ENCODE measurements around the gene NEUROD4. TPM values are rescaled to one million over a fixed set of nuclear protein-coding genes. Genes with fewer than 3 reads are reported as not detected.

NEUROD4 gene
- not detected in 2 replicates for total RNA-seq

GRCh38 chr12:55019784-55020183, at the start of gene NEUROD4:
TSS of gene NEUROD4 (plus strand) at chr12:55019974. CDS start at chr12:55026440, 6,466 bp downstream.

GRCh38 chr12:54984658-54985376, 35.0 kb upstream of the NEUROD4 start, which contains the start of gene TESPA1:
TSS of gene TESPA1 (minus strand) at chr12:54984762. CDS start at chr12:54974562, 10,200 bp downstream.

Other genes with a start within 250 kb of the NEUROD4 start
- not detected in 2 replicates for gene MUCL1, start 165.5 kb upstream of the NEUROD4 start, total RNA-seq
- gene TESPA1, start 35.2 kb upstream of the NEUROD4 start, total RNA-seq = not detected in 2 replicates
- gene OR9K2, start 106.4 kb downstream of the NEUROD4 start, total RNA-seq = not detected in 2 replicates
- gene OR10A7, start 201.1 kb downstream of the NEUROD4 start, total RNA-seq = not detected in 2 replicates
- not detected in 2 replicates for gene OR6C74, start 224.6 kb downstream of the NEUROD4 start, total RNA-seq